H9 (cell line): ENCODE data around the gene SLC46A2. TPM values are rescaled to one million over a fixed set of nuclear protein-coding genes. Genes with fewer than 3 reads are reported as not detected.

Source experiments
- DNase-seq: peaks from one replicate; pipeline ENCODE4 v3.0.0-alpha.2; 2017
- H2AFZ ChIP-seq: one replicate; pipeline ENCODE4 v1.6.1; 2013; ENCODE audit warnings: mild to moderate bottlenecking, low read length, control low read depth, moderate library complexity
- H2AK5ac ChIP-seq: 2 replicates; pipeline ENCODE4 v1.6.1; 2013; ENCODE audit warnings: low read length, control low read depth, mixed read lengths; ENCODE audit not compliant: insufficient read length
- H2BK120ac ChIP-seq: one replicate; pipeline ENCODE4 v1.6.1; 2013; ENCODE audit warnings: low read depth, mild to moderate bottlenecking, low read length, control low read depth, inconsistent platforms; ENCODE audit not compliant: poor library complexity, severe bottlenecking
- H2BK12ac ChIP-seq: 2 replicates; pipeline ENCODE4 v1.6.1; 2013; ENCODE audit warnings: low read length, control low read depth, mixed read lengths, low read depth; ENCODE audit not compliant: insufficient read length
- H2BK15ac ChIP-seq: 2 replicates; pipeline ENCODE4 v1.6.1; 2013; ENCODE audit warnings: low read depth, low read length, control low read depth
- H2BK20ac ChIP-seq: one replicate; pipeline ENCODE4 v1.6.1; 2013; ENCODE audit warnings: low read depth, mild to moderate bottlenecking, low read length, control low read depth, inconsistent platforms; ENCODE audit not compliant: poor library complexity, severe bottlenecking
- H2BK5ac ChIP-seq: 2 replicates; pipeline ENCODE4 v1.6.1; 2013; ENCODE audit warnings: low read length, control low read depth, mixed read lengths; ENCODE audit not compliant: insufficient read length
- H3K14ac ChIP-seq: 2 replicates; pipeline ENCODE4 v1.6.1; 2013; ENCODE audit warnings: low read length, control low read depth; ENCODE audit not compliant: insufficient read depth
- H3K18ac ChIP-seq: 2 replicates; pipeline ENCODE4 v1.6.1; 2013; ENCODE audit warnings: low read depth, mild to moderate bottlenecking, mixed read lengths, low read length, control low read depth; ENCODE audit not compliant: insufficient read length
- H3K23ac ChIP-seq: 2 replicates; pipeline ENCODE4 v1.6.1; 2013; ENCODE audit warnings: low read length, control low read depth, mixed read lengths, low read depth; ENCODE audit not compliant: insufficient read length
- H3K23me2 ChIP-seq: 2 replicates; pipeline ENCODE4 v1.6.1; 2013; ENCODE audit warnings: low read depth, mild to moderate bottlenecking, mixed read lengths, low read length, control low read depth; ENCODE audit not compliant: insufficient read length, poor library complexity, severe bottlenecking
- H3K27ac ChIP-seq: 2 replicates; pipeline ENCODE4 v1.5.1; 2013; ENCODE audit warnings: low read length, control low read depth, mixed read lengths, low read depth; ENCODE audit not compliant: insufficient read length
- H3K27me3 ChIP-seq: 2 replicates; pipeline ENCODE4 v1.6.1; 2013; ENCODE audit warnings: low read length, control low read depth, inconsistent platforms; ENCODE audit not compliant: insufficient read depth
- H3K4ac ChIP-seq: 2 replicates; pipeline ENCODE4 v1.6.1; 2013; ENCODE audit warnings: low read depth, mild to moderate bottlenecking, control low read depth, inconsistent platforms, low read length, moderate library complexity
- H3K4me1 ChIP-seq: 2 replicates; pipeline ENCODE4 v1.6.1; 2013; ENCODE audit warnings: low read length, control low read depth, inconsistent platforms; ENCODE audit not compliant: insufficient read depth
- H3K4me2 ChIP-seq: 2 replicates; pipeline ENCODE4 v1.6.1; 2013; ENCODE audit warnings: low read length, control low read depth, mixed read lengths; ENCODE audit not compliant: insufficient read length, insufficient read depth
- H3K56ac ChIP-seq: 2 replicates; pipeline ENCODE4 v1.6.1; 2013; ENCODE audit warnings: low read depth, mild to moderate bottlenecking, mixed read lengths, low read length, control low read depth; ENCODE audit not compliant: insufficient read length
- H3K79me1 ChIP-seq: 2 replicates; pipeline ENCODE4 v1.6.1; 2013; ENCODE audit warnings: low read depth, mild to moderate bottlenecking, moderate library complexity, low read length, control low read depth, inconsistent platforms; ENCODE audit not compliant: insufficient read depth, poor library complexity, severe bottlenecking
- H3K79me2 ChIP-seq: 2 replicates; pipeline ENCODE4 v1.6.1; 2013; ENCODE audit warnings: low read length, control low read depth, inconsistent platforms; ENCODE audit not compliant: insufficient read depth
- H3K9ac ChIP-seq: 2 replicates; pipeline ENCODE4 v1.6.1; 2013; ENCODE audit warnings: low read length, control low read depth, mixed read lengths; ENCODE audit not compliant: insufficient read length; ENCODE audit errors: extremely low read depth
- H3K9me3 ChIP-seq: one replicate; pipeline ENCODE4 v1.6.1; 2013; ENCODE audit warnings: low read depth, low read length, inconsistent platforms; ENCODE audit not compliant: control insufficient read depth
- H3T11ph ChIP-seq: one replicate; pipeline ENCODE4 v1.6.1; 2013; ENCODE audit warnings: mild to moderate bottlenecking, low read length, control low read depth, inconsistent platforms
- H4K20me1 ChIP-seq: one replicate; pipeline ENCODE4 v1.6.1; 2013; ENCODE audit not compliant: control insufficient read depth, insufficient read length, insufficient read depth
- H4K5ac ChIP-seq: 2 replicates; pipeline ENCODE4 v1.6.1; 2013; ENCODE audit warnings: low read depth, mild to moderate bottlenecking, mixed read lengths, low read length, control low read depth; ENCODE audit not compliant: insufficient read length
- H4K8ac ChIP-seq: replicated peaks from 2 replicates; pipeline ENCODE4 v1.6.1; 2013; ENCODE audit warnings: low read length, control low read depth, mixed read lengths, low read depth; ENCODE audit not compliant: insufficient read length
- H4K91ac ChIP-seq: 2 replicates; pipeline ENCODE4 v1.6.1; 2013; ENCODE audit warnings: low read depth, mild to moderate bottlenecking, moderate library complexity, mixed read lengths, low read length, control low read depth; ENCODE audit not compliant: insufficient read length
- H3K27ac Mint-ChIP-seq, 3 experiments: 2 replicates in 2 of 3; 3 replicates in 1 of 3; pipeline ENCODE4 v1.8.0; 2020 to 2021; ENCODE audit warnings: mixed read lengths in 3 of 3, mild to moderate bottlenecking in 1 of 3, moderate library complexity in 1 of 3
- H3K27me3 Mint-ChIP-seq: 2 replicates; pipeline ENCODE4 v1.8.0; 2021; ENCODE audit warnings: low read depth, mild to moderate bottlenecking, moderate library complexity, mixed read lengths
- H3K36me3 Mint-ChIP-seq, 3 experiments: 2 replicates in 2 of 3; 3 replicates in 1 of 3; pipeline ENCODE4 v1.8.0; 2020 to 2021; ENCODE audit warnings: low read depth in 3 of 3, mixed read lengths in 3 of 3; ENCODE audit not compliant: insufficient read depth in 1 of 3
- H3K4me1 Mint-ChIP-seq, 2 experiments: 2 replicates each; pipeline ENCODE4 v1.8.0; 2020; ENCODE audit warnings: mixed read lengths in 2 of 2
- H3K4me3 Mint-ChIP-seq, 2 experiments: 2 replicates in 1 of 2; 3 replicates in 1 of 2; pipeline ENCODE4 v1.8.0; 2020 to 2021; ENCODE audit warnings: mild to moderate bottlenecking in 2 of 2, mixed read lengths in 2 of 2, moderate library complexity in 1 of 2
- H3K9me3 Mint-ChIP-seq, 2 experiments: 2 replicates in 1 of 2; 3 replicates in 1 of 2; pipeline ENCODE4 v1.8.0; 2020; ENCODE audit warnings: mild to moderate bottlenecking in 2 of 2, mixed read lengths in 2 of 2, moderate library complexity in 1 of 2
- CTCF ChIP-seq: fragments of 200-600 bp; sonication (generic); conservative IDR thresholded peaks from 3 replicates; pipeline ENCODE4 v1.8.0; 2021; ENCODE audit warnings: antibody characterized with exemption, mild to moderate bottlenecking
- WGBS: extraction: QIAGEN DNeasy Blood & Tissue Kit; methylation state at CpG from one replicate; pipeline ENCODE4 v1.1.7; 2013; ENCODE audit warnings: missing lambda C conversion rate, low lambda C conversion rate, mixed read lengths; ENCODE audit not compliant: insufficient read length; ENCODE audit errors: extremely low coverage; 5-methylcytosine and 5-hydroxymethylcytosine counted together
- total RNA-seq: library from RNA; stranded (reverse); gene quantifications from 2 replicates; pipeline ENCODE4 v1.2.1, GENCODE V29; 2021

The SLC46A2 gene
- total RNA-seq, 1 experiment from 2014 or later, result not detected

GRCh38 chr9:112861155-112861554 is 29.5 kb downstream of the SLC46A2 start:
- WGBS, result no CpG with 5 or more reads among the region's 3 CpGs
- Mint-ChIP-seq H3K4me1 (peaks cover 0 to 6% of the 10 kb centered on the region in 2 experiments; a peak in 3 of 4 replicates), H3K27ac (no peak overlapping the region)

More at GRCh38 chr9:112861155-112861554, 29.5 kb downstream of the SLC46A2 start:
- Histone ChIP-seq H3K27ac (no peak overlapping the region), H2BK12ac (no peak overlapping the region), H4K20me1 (peaks cover 3% of the 10 kb centered on the region), H2BK15ac (no peak overlapping the region), H4K91ac (no peak overlapping the region), H3K14ac (no peak overlapping the region), H3K79me1 (no peaks in the 10 kb centered on the region), H3K56ac (no peak overlapping the region), H4K8ac (no peak overlapping the region), H3K4ac (no peak overlapping the region), H2AFZ (no peak overlapping the region), H3K18ac (no peak overlapping the region), H3K27me3 (no peaks in the 10 kb centered on the region), H2BK20ac (no peak overlapping the region), H2BK120ac (no peak overlapping the region), H3T11ph (no peak overlapping the region), H3K4me1 (no peaks in the 10 kb centered on the region), H2BK5ac (no peak overlapping the region), H3K9ac (no peak overlapping the region), H4K5ac (no peak overlapping the region), H3K23me2 (no peaks in the 10 kb centered on the region), H3K4me2 (no peak overlapping the region), H3K23ac (no peak overlapping the region), H2AK5ac (no peak overlapping the region), H3K79me2 (no peaks in the 10 kb centered on the region), H3K9me3 (no peaks in the 10 kb centered on the region)
- H3K36me3 Mint-ChIP-seq, result peaks cover 3 to 14% (median 6%) of the 10 kb centered on the region in 3 experiments; a peak in 4 of 7 replicates
- no peak overlapping the region for H3K4me3 Mint-ChIP-seq
- no peak for TF ChIP-seq CTCF
- DNase-seq, result no peak
- H3K27me3 Mint-ChIP-seq, result no peaks in the 10 kb centered on the region
- no peaks in the 10 kb centered on the region; a peak in 1 of 5 replicates for H3K9me3 Mint-ChIP-seq
